WERI-Rb-1 (cell line): ENCODE measurements around the gene SORL1.

ENCODE experiments used
- DNase-seq: peaks from one replicate; pipeline ENCODE4 v3.0.0-alpha.2; 2020
- H3K27ac ChIP-seq: fragments of 250-450 bp; sonication (Bioruptor Pico); 2 replicates; pipeline ENCODE4 v1.5.1; 2020; ENCODE audit warnings: mild to moderate bottlenecking, moderate library complexity
- H3K27me3 ChIP-seq: fragments of 250-450 bp; sonication (Bioruptor Pico); 2 replicates; pipeline ENCODE4 v1.5.1; 2021; ENCODE audit warnings: mild to moderate bottlenecking, low read depth, moderate library complexity; ENCODE audit not compliant: insufficient read depth, severe bottlenecking
- H3K36me3 ChIP-seq: fragments of 250-450 bp; sonication (Bioruptor Pico); 2 replicates; pipeline ENCODE4 v1.5.1; 2020; ENCODE audit warnings: mild to moderate bottlenecking, moderate library complexity
- H3K4me3 ChIP-seq: 2 replicates; pipeline ENCODE4 v1.5.1; 2011; ENCODE audit warnings: low read depth, mild to moderate bottlenecking, control low read depth, low read length
- H3K9me3 ChIP-seq: fragments of 250-450 bp; sonication (Bioruptor Pico); 2 replicates; pipeline ENCODE4 v1.5.1; 2021; ENCODE audit warnings: mild to moderate bottlenecking, moderate library complexity; ENCODE audit not compliant: severe bottlenecking
- CTCF ChIP-seq: IDR thresholded peaks from 2 replicates; pipeline ENCODE4 v1.5.1; 2011; ENCODE audit warnings: low read depth, mild to moderate bottlenecking, control low read depth, inconsistent platforms, low read length

SORL1 gene

GRCh38 chr11:121451178-121451985 is 732 bp upstream of the SORL1 start:
- DNase-seq, result no peak

GRCh38 chr11:121452609-121453150 is 566 bp downstream of the SORL1 start, which contains the start of gene SORL1-AS1:
Gene SORL1-AS1 (minus strand): TSS chr11:121452967.
- H3K9me3 ChIP-seq, result no peaks in the 10 kb centered on the region
- peak within 1 kb of the TSS; percentile 49 for H3K4me3 ChIP-seq
- TF ChIP-seq CTCF, result no peak
- DNase-seq, result peak; percentile 19
- peak within 1 kb of the TSS; percentile 63 for H3K27ac ChIP-seq
- no peaks in the 10 kb centered on the region for H3K36me3 ChIP-seq
- H3K27me3 ChIP-seq, result no peaks in the 10 kb centered on the region

More at GRCh38 chr11:121451178-121451985, 732 bp upstream of the SORL1 start:
- Histone ChIP-seq H3K27me3 (no peaks in the 10 kb centered on the region), H3K36me3 (no peaks in the 10 kb centered on the region), H3K4me3 (peak overlapping the region; percentile 49), H3K27ac (no peak overlapping the region; the same call in 1 of the 2 replicates), H3K9me3 (no peaks in the 10 kb centered on the region)
- TF ChIP-seq CTCF, result no peak

- Histone ChIP-seq H3K36me3 (no peaks in the 10 kb centered on the region), H3K9me3 (no peaks in the 10 kb centered on the region), H3K27ac (no peak overlapping the region), H3K27me3 (no peaks in the 10 kb centered on the region), H3K4me3 (no peak overlapping the region)
- TF ChIP-seq CTCF, result no peak
- DNase-seq, result no peak
These were observed 1.6 kb downstream of the SORL1 start for GRCh38 chr11:121453589-121454299.

GRCh38 chr11:121455115-121455514 is 3.0 kb downstream of the SORL1 start:
- H3K36me3 ChIP-seq, result no peaks in the 10 kb centered on the region
- no peak for DNase-seq
- TF ChIP-seq CTCF, result no peak
- no peak overlapping the region for H3K27ac ChIP-seq
- no peaks in the 10 kb centered on the region for H3K9me3 ChIP-seq
- no peak overlapping the region for H3K4me3 ChIP-seq
- H3K27me3 ChIP-seq, result no peaks in the 10 kb centered on the region

- Histone ChIP-seq H3K4me3 (no peak overlapping the region), H3K36me3 (no peaks in the 10 kb centered on the region), H3K27ac (no peak overlapping the region), H3K9me3 (no peaks in the 10 kb centered on the region), H3K27me3 (no peaks in the 10 kb centered on the region)
- TF ChIP-seq CTCF, result no peak
- DNase-seq, result no peak
These were observed 4.0 kb downstream of the SORL1 start for GRCh38 chr11:121456151-121456550.
